ENCODE measurements around the gene EIF4G1. TPM values are rescaled to one million over a fixed set of nuclear protein-coding genes. Genes with fewer than 3 reads are reported as not detected.

The EIF4G1 gene
- total and polyA plus RNA-seq, 2 of the 8 experiments (the other 6 are each of a cell fraction or from before 2014, with no cell fraction given): 318 to 473 TPM

- no peak for TF ChIP-seq TAF1 (IDR thresholded peaks at IDR 0.05; ENCODE audit: low read depth, low read length)
Measured at GRCh38 chr3:184357248-184358123, 43.1 kb downstream of the EIF4G1 start (continued).

Measured in H1 (cell line).